Neutrophil (primary cell): ENCODE results near the gene GPC6.

ENCODE experiments used
- H3K27ac ChIP-seq: fragments of 200-600 bp; sonication (generic); 2 replicates; pipeline ENCODE4 v1.5.1; 2016; ENCODE audit warnings: mild to moderate bottlenecking, moderate library complexity
- H3K27me3 ChIP-seq: fragments of 200-600 bp; sonication (generic); 2 replicates; pipeline ENCODE4 v1.6.0; 2016; ENCODE audit warnings: mild to moderate bottlenecking
- H3K36me3 ChIP-seq: fragments of 200-600 bp; sonication (generic); 2 replicates; pipeline ENCODE4 v1.5.1; 2017
- H3K4me1 ChIP-seq, 2 experiments: fragments of 200-600 bp in 1 of 2; sonication (generic) in 1 of 2; 1 replicate in 1 of 2; 2 replicates in 1 of 2; pipeline versions ENCODE4 v1.5.1 to v1.6.1; 2013 to 2016; ENCODE audit warnings: low read depth in 1 of 2, low read length in 1 of 2, mild to moderate bottlenecking in 1 of 2, moderate library complexity in 1 of 2; ENCODE audit not compliant: control insufficient read depth in 1 of 2, insufficient read depth in 1 of 2
- H3K4me3 ChIP-seq, 2 experiments: fragments of 200-600 bp in 1 of 2; sonication (generic) in 1 of 2; 1 replicate in 1 of 2; 2 replicates in 1 of 2; pipeline ENCODE4 v1.5.1; 2013 to 2016; ENCODE audit warnings: low read depth in 1 of 2, low read length in 1 of 2, mild to moderate bottlenecking in 1 of 2, moderate library complexity in 1 of 2
- H3K9me3 ChIP-seq: fragments of 200-600 bp; sonication (generic); 2 replicates; pipeline ENCODE4 v1.5.1; 2016
- CTCF ChIP-seq: fragments of 200-600 bp; sonication (generic); IDR thresholded peaks from 2 replicates; pipeline ENCODE4 v1.5.1; 2016; ENCODE audit warnings: antibody characterized with exemption

Gene GPC6

GRCh38 chr13:94400874-94401273 is 1174.3 kb downstream of the GPC6 start:
- H3K27ac ChIP-seq, result no peak overlapping the region
- H3K36me3 ChIP-seq, result no peaks in the 10 kb centered on the region
- H3K9me3 ChIP-seq, result no peaks in the 10 kb centered on the region
- no peak for TF ChIP-seq CTCF
- no peaks in the 10 kb centered on the region for H3K4me1 ChIP-seq
- H3K27me3 ChIP-seq, result no peaks in the 10 kb centered on the region
- no peak overlapping the region for H3K4me3 ChIP-seq

- TF ChIP-seq CTCF, result no peak
- no peaks in the 10 kb centered on the region for H3K4me1 ChIP-seq
- no peaks in the 10 kb centered on the region for H3K36me3 ChIP-seq
These were observed 1181.9 kb downstream of the GPC6 start for GRCh38 chr13:94408314-94409036.

GRCh38 chr13:94411747-94412146 is 1185.1 kb downstream of the GPC6 start:
- H3K36me3 ChIP-seq, result no peaks in the 10 kb centered on the region

More at GRCh38 chr13:94408314-94409036, 1181.9 kb downstream of the GPC6 start:
- no peaks in the 10 kb centered on the region for H3K9me3 ChIP-seq
- H3K4me3 ChIP-seq, result no peak overlapping the region
- H3K27ac ChIP-seq, result no peak overlapping the region
- H3K27me3 ChIP-seq, result peaks cover 13% of the 10 kb centered on the region

GRCh38 chr13:94412870-94413597 is 1186.4 kb downstream of the GPC6 start:
- H3K9me3 ChIP-seq, result no peaks in the 10 kb centered on the region
- TF ChIP-seq CTCF, result no peak
- no peak overlapping the region for H3K27ac ChIP-seq
- no peaks in the 10 kb centered on the region for H3K36me3 ChIP-seq
- peaks cover 34% of the 10 kb centered on the region for H3K27me3 ChIP-seq
- no peaks in the 10 kb centered on the region for H3K4me1 ChIP-seq
- no peak overlapping the region for H3K4me3 ChIP-seq

More at GRCh38 chr13:94411747-94412146, 1185.1 kb downstream of the GPC6 start:
- Histone ChIP-seq H3K4me1 (no peaks in the 10 kb centered on the region), H3K4me3 (no peak overlapping the region), H3K27ac (no peak overlapping the region), H3K9me3 (no peaks in the 10 kb centered on the region), H3K27me3 (peaks cover 32% of the 10 kb centered on the region)
- TF ChIP-seq CTCF, result no peak

- TF ChIP-seq CTCF, result no peak
- Histone ChIP-seq H3K4me1 (no peaks in the 10 kb centered on the region), H3K36me3 (no peaks in the 10 kb centered on the region), H3K27me3 (peaks cover 32% of the 10 kb centered on the region), H3K9me3 (no peaks in the 10 kb centered on the region), H3K27ac (no peak overlapping the region), H3K4me3 (no peak overlapping the region)
These were observed 1187.0 kb downstream of the GPC6 start for GRCh38 chr13:94413598-94413944.
